ENCODE measurements around the gene SETSIP. TPM values are rescaled to one million over a fixed set of nuclear protein-coding genes. Genes with fewer than 3 reads are reported as not detected.
A peak's percentile ranks its signal among the peaks of the same experiment; 100 is the strongest.

SETSIP gene
- total RNA-seq, 3 donors from 2014 or later (not counting 1 experiment from before 2014, with no cell fraction given), result not detected

DNA sequence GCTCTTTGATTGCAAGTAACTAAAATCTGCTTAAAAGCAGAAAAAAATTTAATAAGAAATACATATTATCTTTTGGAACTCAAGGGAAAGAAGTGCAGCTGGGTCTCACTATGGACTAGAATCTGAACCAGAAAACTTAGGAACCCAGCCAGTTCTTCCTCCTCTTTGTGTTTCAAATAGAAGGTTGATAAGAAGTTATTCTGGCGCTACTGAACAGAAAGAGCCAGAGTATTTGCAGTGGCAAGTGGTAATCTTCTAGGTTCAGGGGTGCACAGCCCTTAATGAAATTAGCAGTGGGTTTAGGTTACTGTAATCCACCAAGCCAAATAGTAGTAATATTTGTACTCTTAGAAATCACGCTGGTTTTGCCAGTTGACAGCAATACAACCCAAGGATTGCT is 33.4 kb upstream of the SETSIP start:
- TF ChIP-seq, protein P1, sequence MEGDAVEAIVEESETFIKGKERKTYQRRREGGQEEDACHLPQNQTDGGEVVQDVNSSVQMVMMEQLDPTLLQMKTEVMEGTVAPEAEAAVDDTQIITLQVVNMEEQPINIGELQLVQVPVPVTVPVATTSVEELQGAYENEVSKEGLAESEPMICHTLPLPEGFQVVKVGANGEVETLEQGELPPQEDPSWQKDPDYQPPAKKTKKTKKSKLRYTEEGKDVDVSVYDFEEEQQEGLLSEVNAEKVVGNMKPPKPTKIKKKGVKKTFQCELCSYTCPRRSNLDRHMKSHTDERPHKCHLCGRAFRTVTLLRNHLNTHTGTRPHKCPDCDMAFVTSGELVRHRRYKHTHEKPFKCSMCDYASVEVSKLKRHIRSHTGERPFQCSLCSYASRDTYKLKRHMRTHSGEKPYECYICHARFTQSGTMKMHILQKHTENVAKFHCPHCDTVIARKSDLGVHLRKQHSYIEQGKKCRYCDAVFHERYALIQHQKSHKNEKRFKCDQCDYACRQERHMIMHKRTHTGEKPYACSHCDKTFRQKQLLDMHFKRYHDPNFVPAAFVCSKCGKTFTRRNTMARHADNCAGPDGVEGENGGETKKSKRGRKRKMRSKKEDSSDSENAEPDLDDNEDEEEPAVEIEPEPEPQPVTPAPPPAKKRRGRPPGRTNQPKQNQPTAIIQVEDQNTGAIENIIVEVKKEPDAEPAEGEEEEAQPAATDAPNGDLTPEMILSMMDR (IDR thresholded peaks at IDR 0.05), result no peak
- H3K4me3 Mint-ChIP-seq, result no peak overlapping the region
- Histone ChIP-seq H3K36me3 (ENCODE audit: control insufficient read depth, insufficient read depth, low read length) (no peaks in the 10 kb centered on the region), H3K9me3 (ENCODE audit: control insufficient read depth, insufficient read depth, low read length) (no peaks in the 10 kb centered on the region), H3K27me3 (ENCODE audit: control insufficient read depth, insufficient read depth, low read length) (no peaks in the 10 kb centered on the region), H3K27ac (ENCODE audit: low read length) (no peak overlapping the region), H3K4me3 (ENCODE audit: low read length) (no peak overlapping the region), H3K4me1 (ENCODE audit: control insufficient read depth, insufficient read depth, low read length) (no peaks in the 10 kb centered on the region)
- no peak for ATAC-seq
- no peak overlapping the region for H3K27ac Mint-ChIP-seq
- no peaks in the 10 kb centered on the region for H3K4me1 Mint-ChIP-seq
- no peak for DNase-seq
- intact Hi-C loops (cut with micrococcal nuclease), result no loop called here
- no peaks in the 10 kb centered on the region for H3K9me3 Mint-ChIP-seq
- H3K36me3 Mint-ChIP-seq, result no peaks in the 10 kb centered on the region
- WGBS (ENCODE audit: insufficient coverage), result 100% methylated on average over 2 of the region's 2 CpGs
- H3K27me3 Mint-ChIP-seq (ENCODE audit: low read depth in 2 of 2), result no peaks in the 10 kb centered on the region

DNA sequence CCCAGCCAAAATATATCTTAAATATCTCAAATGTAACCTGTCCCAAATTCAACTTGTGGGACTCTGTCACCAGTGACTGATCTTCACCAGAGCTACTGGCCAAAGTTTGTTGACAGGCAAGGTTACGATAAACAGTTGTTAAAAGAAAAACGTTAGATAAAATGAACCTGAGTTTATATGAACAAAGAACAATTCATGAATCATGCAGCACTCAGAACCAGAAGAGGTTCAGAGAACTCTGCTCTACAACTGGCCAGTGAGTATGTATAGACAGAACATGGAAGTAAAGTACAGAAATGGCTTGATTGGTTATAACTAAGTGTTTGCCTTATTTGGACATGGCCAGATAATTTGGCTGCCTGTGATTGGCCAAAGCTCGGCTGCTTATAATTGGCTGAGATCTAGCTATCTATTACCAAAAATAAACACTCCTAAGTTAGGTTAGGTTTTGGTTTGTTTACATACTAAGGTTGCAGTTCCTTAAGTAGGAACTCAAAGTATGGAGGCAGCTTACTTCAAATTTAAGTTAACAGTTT is 30.4 kb upstream of the SETSIP start:
- Histone ChIP-seq H3K36me3 (ENCODE audit: control insufficient read depth, insufficient read depth, low read length) (no peaks in the 10 kb centered on the region), H3K4me1 (ENCODE audit: control insufficient read depth, insufficient read depth, low read length) (no peaks in the 10 kb centered on the region), H3K4me3 (ENCODE audit: low read length) (no peak overlapping the region), H3K27me3 (ENCODE audit: control insufficient read depth, insufficient read depth, low read length) (no peaks in the 10 kb centered on the region), H3K27ac (ENCODE audit: low read length) (no peak overlapping the region), H3K9me3 (ENCODE audit: control insufficient read depth, insufficient read depth, low read length) (no peaks in the 10 kb centered on the region)
- no peaks in the 10 kb centered on the region for H3K4me1 Mint-ChIP-seq
- no peaks in the 10 kb centered on the region for H3K9me3 Mint-ChIP-seq
- no peaks in the 10 kb centered on the region for H3K36me3 Mint-ChIP-seq
- ATAC-seq, result no peak
- TF ChIP-seq, protein P1 (IDR thresholded peaks at IDR 0.05), result no peak
- no peak overlapping the region for H3K4me3 Mint-ChIP-seq
- no peaks in the 10 kb centered on the region for H3K27me3 Mint-ChIP-seq (ENCODE audit: low read depth in 2 of 2)
- 100% methylated on average over 2 of the region's 3 CpGs for WGBS (ENCODE audit: insufficient coverage)
- no peak for DNase-seq
- no peak overlapping the region for H3K27ac Mint-ChIP-seq
- intact Hi-C loops (cut with micrococcal nuclease), result no loop called here

DNA sequence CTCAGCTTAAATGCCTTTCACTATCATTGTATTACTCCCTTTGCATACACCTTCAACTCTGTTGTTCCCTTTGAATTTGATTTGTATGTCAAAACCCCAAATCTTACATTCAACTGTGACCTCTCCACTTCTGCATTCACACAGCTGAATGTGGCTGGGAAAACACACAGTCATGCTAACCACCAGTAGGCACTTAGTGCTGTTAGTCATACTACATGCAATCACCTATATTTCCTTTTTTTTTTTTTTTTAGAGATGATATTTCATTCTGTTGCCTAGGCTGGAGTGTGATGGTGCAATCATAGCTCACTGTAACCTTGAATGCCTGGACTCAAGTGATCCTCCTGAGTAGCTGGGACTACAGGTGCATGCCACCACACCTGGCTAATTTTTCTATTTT is 21.1 kb upstream of the SETSIP start:
- Histone ChIP-seq H3K27ac (ENCODE audit: low read length) (no peak overlapping the region), H3K9me3 (ENCODE audit: control insufficient read depth, insufficient read depth, low read length) (no peaks in the 10 kb centered on the region), H3K36me3 (ENCODE audit: control insufficient read depth, insufficient read depth, low read length) (no peaks in the 10 kb centered on the region), H3K4me3 (ENCODE audit: low read length) (no peak overlapping the region), H3K27me3 (ENCODE audit: control insufficient read depth, insufficient read depth, low read length) (no peaks in the 10 kb centered on the region), H3K4me1 (ENCODE audit: control insufficient read depth, insufficient read depth, low read length) (no peaks in the 10 kb centered on the region)
- DNase-seq (no peak), ATAC-seq (peak; percentile 36 to 84 (median 45))
- TF ChIP-seq, protein P1 (IDR thresholded peaks at IDR 0.05), result no peak
- Mint-ChIP-seq H3K27ac (no peak overlapping the region), H3K36me3 (peaks cover 8% of the 10 kb centered on the region), H3K27me3 (ENCODE audit: low read depth in 2 of 2) (no peaks in the 10 kb centered on the region), H3K4me1 (peaks cover 0 to 8% of the 10 kb centered on the region in 2 donors), H3K4me3 (no peak overlapping the region), H3K9me3 (no peaks in the 10 kb centered on the region)
- intact Hi-C loops (cut with micrococcal nuclease), result no loop called here

DNA sequence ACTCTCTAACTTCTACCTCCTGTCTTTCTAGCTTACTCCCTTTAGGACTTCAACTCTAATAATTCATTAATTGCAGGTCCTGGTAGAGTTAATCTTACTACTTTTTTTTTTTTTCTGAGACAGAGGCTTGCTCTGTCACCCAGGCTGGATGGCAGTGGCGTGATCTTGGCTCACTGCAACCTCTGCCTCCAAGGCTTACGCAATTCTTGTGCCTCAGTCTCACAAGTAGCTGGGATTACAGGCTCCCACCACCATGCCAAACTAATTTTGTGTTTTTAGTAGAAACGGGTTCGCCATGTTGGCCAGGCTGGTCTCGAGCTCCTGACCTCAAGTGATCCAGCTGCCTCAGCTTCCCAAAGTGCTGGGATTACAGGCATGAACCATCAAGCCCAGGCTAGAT is 20.7 kb upstream of the SETSIP start:
- Histone ChIP-seq H3K9me3 (ENCODE audit: control insufficient read depth, insufficient read depth, low read length) (no peaks in the 10 kb centered on the region), H3K36me3 (ENCODE audit: control insufficient read depth, insufficient read depth, low read length) (no peaks in the 10 kb centered on the region), H3K4me1 (ENCODE audit: control insufficient read depth, insufficient read depth, low read length) (no peaks in the 10 kb centered on the region), H3K27ac (ENCODE audit: low read length) (no peak overlapping the region), H3K4me3 (ENCODE audit: low read length) (no peak overlapping the region), H3K27me3 (ENCODE audit: control insufficient read depth, insufficient read depth, low read length) (no peaks in the 10 kb centered on the region)
- WGBS (ENCODE audit: insufficient coverage), result 95% methylated on average over 5 of the region's 5 CpGs
- H3K27ac Mint-ChIP-seq, result no peak overlapping the region
- peaks cover 0 to 8% of the 10 kb centered on the region in 2 donors for H3K4me1 Mint-ChIP-seq
- intact Hi-C loops (cut with micrococcal nuclease), result no loop called here
- ATAC-seq, result no peak
- TF ChIP-seq, protein P1 (IDR thresholded peaks at IDR 0.05), result no peak
- H3K4me3 Mint-ChIP-seq, result no peak overlapping the region
- H3K27me3 Mint-ChIP-seq (ENCODE audit: low read depth in 2 of 2), result no peaks in the 10 kb centered on the region
- H3K36me3 Mint-ChIP-seq, result peaks cover 8% of the 10 kb centered on the region
- no peaks in the 10 kb centered on the region for H3K9me3 Mint-ChIP-seq
- no peak for DNase-seq
